GM10248 (cell line): ENCODE results near the gene ROBO1.

Experiments
- CTCF ChIA-PET: fragments of 300-600 bp; sonication (Branson Sonifier 250); formaldehyde crosslinking; extraction: SDS; loops from one replicate; lab custom pipeline; 2021; ENCODE audit warnings: antibody characterized with exemption; lab: Yijun Ruan, JAX
- POLR2A ChIA-PET: fragments of 350-650 bp; sonication (Branson Sonifier 250); formaldehyde crosslinking; extraction: SDS; loops from one replicate; lab custom pipeline; 2020; ENCODE audit warnings: antibody characterized with exemption; lab: Yijun Ruan, JAX
- DNase-seq: peaks from one replicate; pipeline ENCODE4 v3.0.0; 2012; ENCODE audit errors: extremely low spot score
- CTCF ChIP-seq: IDR thresholded peaks from 2 replicates; pipeline ENCODE4 v1.5.1; 2012; ENCODE audit warnings: mild to moderate bottlenecking, low read depth; ENCODE audit errors: extremely low read depth, missing control alignments, control extremely low read depth

ROBO1 gene

GRCh38 chr3:79587150-79587549 lies 180.6 kb downstream of the ROBO1 start:
- POLR2A ChIA-PET = no interaction called here
- CTCF ChIA-PET = no interaction called here
- TF ChIP-seq CTCF = no peak
- DNase-seq = no peak

DNA sequence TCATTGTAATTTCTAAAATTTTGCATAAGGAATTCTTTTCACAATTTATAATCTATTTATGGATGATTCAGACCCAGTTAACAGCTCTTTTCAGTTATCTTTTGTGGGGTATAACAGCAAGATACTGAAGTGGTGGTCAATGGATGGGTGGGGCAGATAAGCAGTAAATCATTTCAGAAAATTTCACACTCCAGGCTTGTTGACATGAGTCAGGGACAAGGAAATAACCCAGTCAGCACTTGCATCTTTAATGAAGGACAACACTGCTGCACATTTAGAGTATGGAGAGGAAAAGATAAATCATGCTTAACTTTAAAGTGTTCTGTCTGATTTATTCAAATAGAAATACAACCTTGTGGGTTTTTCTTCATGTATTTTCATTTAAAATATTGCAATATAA lies 181.6 kb downstream of the ROBO1 start:
- ChIA-PET POLR2A (no interaction called here), CTCF (no interaction called here)
- TF ChIP-seq CTCF = no peak
- DNase-seq = no peak

DNA sequence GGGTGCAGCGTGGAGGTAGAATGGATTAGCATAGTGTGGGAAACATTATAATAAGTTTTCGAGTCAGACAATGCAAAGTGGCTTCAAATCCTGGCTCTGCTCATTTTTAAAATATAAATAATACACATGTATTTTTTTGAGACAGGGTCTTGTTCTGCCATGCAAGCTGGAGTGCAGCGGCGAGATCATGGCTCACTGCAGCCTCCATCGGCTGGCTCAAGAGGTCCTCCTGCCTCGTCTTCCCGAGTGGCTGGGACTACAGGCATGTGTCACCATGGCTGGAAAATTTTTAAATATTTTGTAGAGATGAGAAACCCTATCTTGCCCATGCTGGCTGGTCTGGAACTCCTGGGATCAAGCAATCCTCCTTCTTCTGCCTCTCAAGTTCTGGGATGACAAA lies 194.9 kb downstream of the ROBO1 start:
- no peak for DNase-seq
- ChIA-PET CTCF (no interaction called here), POLR2A (no interaction called here)
- no peak for TF ChIP-seq CTCF

DNA sequence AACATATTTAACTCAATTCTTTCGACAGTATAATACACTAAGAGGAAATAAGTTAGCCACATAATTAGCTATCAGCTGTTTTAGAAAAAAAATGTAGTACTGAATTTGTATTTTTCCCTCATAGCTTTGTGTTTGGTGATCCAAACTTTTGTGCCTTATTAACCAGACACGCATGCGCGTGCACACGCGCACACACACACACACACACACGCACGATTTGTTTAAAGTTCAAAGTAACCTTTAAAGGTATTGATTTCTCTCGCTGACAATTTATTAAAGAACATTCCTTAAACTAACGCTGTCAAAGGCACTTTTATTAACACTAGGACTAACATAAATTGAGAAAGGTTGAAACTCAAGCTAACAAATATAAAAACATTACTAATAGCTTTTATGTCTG lies 198.9 kb downstream of the ROBO1 start:
- TF ChIP-seq CTCF = no peak
- DNase-seq = no peak
- ChIA-PET POLR2A (no interaction called here), CTCF (no interaction called here)

GRCh38 chr3:79564192-79564591 lies 203.6 kb downstream of the ROBO1 start:
- no peak for DNase-seq
- no peak for TF ChIP-seq CTCF
- ChIA-PET POLR2A (no interaction called here), CTCF (no interaction called here)

- POLR2A ChIA-PET = no interaction called here
- CTCF ChIA-PET = no interaction called here
- no peak for TF ChIP-seq CTCF
- no peak for DNase-seq
Observed at GRCh38 chr3:79560698-79561097, 207.1 kb downstream of the ROBO1 start.

- TF ChIP-seq CTCF = no peak
- CTCF ChIA-PET = interaction anchor here (1.0 kb wide), 1 partner anchor 15 kb away, joined by 3 read pairs; no protein-coding TSS in a partner anchor
- no peak for DNase-seq
- POLR2A ChIA-PET = no interaction called here
Observed at GRCh38 chr3:79558943-79559342, 208.9 kb downstream of the ROBO1 start.
